GM12878 (cell line): Measurements from ENCODE around the gene NAV2. TPM values are rescaled to one million over a fixed set of nuclear protein-coding genes. Genes with fewer than 3 reads are reported as not detected.

Experiments
- ATF3 ChIP-seq: IDR thresholded peaks from 2 replicates; pipeline ENCODE4 v1.6.1; 2011; ENCODE audit warnings: low read depth, mild to moderate bottlenecking, low read length, moderate library complexity, borderline replicate concordance; ENCODE audit errors: extremely low read depth
- CBFB ChIP-seq: IDR thresholded peaks from 2 replicates; pipeline ENCODE4 v1.6.1; 2016; ENCODE audit warnings: antibody characterized with exemption, low read depth
- CEBPB ChIP-seq, 2 experiments: fragments of 150-350 bp in 1 of 2; IDR thresholded peaks; 2 replicates each; pipeline ENCODE4 v1.6.1; 2012 to 2014; ENCODE audit warnings: low read depth in 2 of 2, low read length in 2 of 2, borderline replicate concordance in 1 of 2, inconsistent platforms in 1 of 2
- CEBPZ ChIP-seq: fragments of 150-350 bp; IDR thresholded peaks from 2 replicates; pipeline ENCODE4 v1.6.1; 2016; ENCODE audit warnings: low read depth, low read length
- CREM ChIP-seq: IDR thresholded peaks from 2 replicates; pipeline ENCODE4 v1.6.1; 2014; ENCODE audit warnings: antibody characterized with exemption, low read depth
- DPF2 ChIP-seq: fragments of 450-650 bp; IDR thresholded peaks from 2 replicates; pipeline ENCODE4 v1.6.1; 2017; ENCODE audit warnings: mild to moderate bottlenecking
- IKZF2 ChIP-seq, 2 experiments: fragments of 450-650 bp; IDR thresholded peaks; 2 replicates each; pipeline ENCODE4 v1.6.1; 2017; ENCODE audit warnings: mild to moderate bottlenecking in 2 of 2, moderate library complexity in 2 of 2
- NBN ChIP-seq: fragments of 450-650 bp; IDR thresholded peaks from 2 replicates; pipeline ENCODE4 v1.6.1; 2016
- NFXL1 ChIP-seq: fragments of 450-650 bp; IDR thresholded peaks from 2 replicates; pipeline ENCODE4 v1.6.1; 2017; ENCODE audit warnings: antibody characterized with exemption, mild to moderate bottlenecking, borderline replicate concordance
- NFYA ChIP-seq: IDR thresholded peaks from 2 replicates; pipeline ENCODE4 v1.6.1; 2011; ENCODE audit warnings: low read depth, mild to moderate bottlenecking, low read length, improper control_type of control experiment, borderline replicate concordance
- NR2C2 ChIP-seq: IDR thresholded peaks from 2 replicates; pipeline ENCODE4 v1.6.1; 2011; ENCODE audit warnings: borderline replicate concordance, low read depth; ENCODE audit not compliant: control insufficient read depth, insufficient read length
- NRF1 ChIP-seq: conservative IDR thresholded peaks from 2 replicates; pipeline ENCODE4 v1.6.1; 2011; ENCODE audit warnings: mild to moderate bottlenecking, low read depth, low read length, improper control_type of control experiment
- POLR2A ChIP-seq: IDR thresholded peaks from 2 replicates; pipeline ENCODE4 v1.6.1; 2011; ENCODE audit warnings: low read depth, mild to moderate bottlenecking, low read length
- POLR2AphosphoS2 ChIP-seq: IDR thresholded peaks from 2 replicates; pipeline ENCODE4 v1.6.1; 2011; ENCODE audit warnings: low read depth, mild to moderate bottlenecking, low read length, improper control_type of control experiment, moderate library complexity
- POLR2AphosphoS5 ChIP-seq: IDR thresholded peaks from 2 replicates; pipeline ENCODE4 v1.6.1; 2011; ENCODE audit warnings: mild to moderate bottlenecking, low read length, inconsistent platforms
- RELA ChIP-seq: fragments of 450-650 bp; IDR thresholded peaks from 2 replicates; pipeline ENCODE4 v1.8.0; 2014; ENCODE audit warnings: borderline replicate concordance; ENCODE audit not compliant: partially characterized antibody
- SREBF2 ChIP-seq: IDR thresholded peaks from 2 replicates; pipeline ENCODE4 v1.6.1; 2012; ENCODE audit warnings: mild to moderate bottlenecking, low read length
- USF2 ChIP-seq: IDR thresholded peaks from 2 replicates; pipeline ENCODE4 v1.6.1; 2011; ENCODE audit warnings: low read depth, low read length, improper control_type of control experiment, borderline replicate concordance
- ZBTB11 ChIP-seq: fragments of 450-650 bp; formaldehyde crosslinking; IDR thresholded peaks from 2 replicates; pipeline ENCODE4 v1.5.0; 2022; ENCODE audit warnings: mild to moderate bottlenecking, missing genetic modification characterization
- ZNF24 ChIP-seq: fragments of 450-650 bp; IDR thresholded peaks from 2 replicates; pipeline ENCODE4 v1.6.1; 2017; ENCODE audit warnings: antibody characterized with exemption, mild to moderate bottlenecking
- polyA plus RNA-seq, 11 experiments: library from polyadenylated mRNA; depleted of rRNA in 4 of 11; unstranded in 6 of 11; stranded (reverse) in 5 of 11; fragments of >200 nt; fragmentation: Nextera tagmentation in 4 of 11; fragmentation: Illumina TruSeq in 1 of 11; extraction: Ambion mirVana in 4 of 11; extraction: Trizol in 1 of 11; gene quantifications; 1 replicate in 1 of 11; 2 replicates in 10 of 11; pipeline versions ENCODE4 v1.2.1 to v1.2.3, GENCODE V29; 2011 to 2016; ENCODE audit warnings: inconsistent platforms in 2 of 11, missing spikeins in 2 of 11, low read depth in 1 of 11
- total RNA-seq, 4 experiments: library from RNA; depleted of rRNA in 3 of 4; stranded (reverse); fragments of >200 nt in 3 of 4; fragmentation: Illumina TruSeq in 1 of 4; extraction: Trizol in 1 of 4; gene quantifications; 2 replicates each; pipeline versions ENCODE4 v1.2.1 to v1.2.3, GENCODE V29; 2013 to 2021
- TF ChIP-seq, protein P1 (sequence below): IDR thresholded peaks from 2 replicates; pipeline ENCODE4 v1.6.1; 2011; ENCODE audit warnings: borderline replicate concordance, low read depth, mild to moderate bottlenecking, moderate library complexity, mixed read lengths, low read length; ENCODE audit not compliant: insufficient read depth; ENCODE audit errors: extremely low read length

The NAV2 gene
- total and polyA plus RNA-seq, 10 of the 15 experiments (the other 5 are each of a cell fraction or from before 2014, with no cell fraction given) = 0.35 to 6.1 (median 1.1) TPM

- TF ChIP-seq CEBPZ (no peak), CREM (peak; percentile 39), ATF3 (no peak), CEBPB (IDR thresholded peaks at IDR 0.05; ENCODE audit: borderline replicate concordance in 1 of 2, low read depth in 2 of 2, low read length in 2 of 2) (no peak), NFYA (no peak), ZNF24 (no peak), NBN (no peak; the same call in 1 of the 2 replicates), NR2C2 (no peak), CBFB (peak; percentile 59; the same call in 1 of the 2 replicates), NRF1 (no peak), POLR2AphosphoS5 (peak; percentile 57), RELA (no peak), IKZF2 (IDR thresholded peaks at IDR 0.05) (peak; percentile 89 to 94), NFXL1 (no peak), POLR2AphosphoS2 (0 out of 2 replicates have a peak, but pooled peaks have one; percentile 29), DPF2 (peak; percentile 94), SREBF2 (no peak), USF2 (no peak), POLR2A (0 out of 2 replicates have a peak, but pooled peaks have one; percentile 6), ZBTB11 (CRISPR knock-in tag) (no peak)
- TF ChIP-seq, protein P1, sequence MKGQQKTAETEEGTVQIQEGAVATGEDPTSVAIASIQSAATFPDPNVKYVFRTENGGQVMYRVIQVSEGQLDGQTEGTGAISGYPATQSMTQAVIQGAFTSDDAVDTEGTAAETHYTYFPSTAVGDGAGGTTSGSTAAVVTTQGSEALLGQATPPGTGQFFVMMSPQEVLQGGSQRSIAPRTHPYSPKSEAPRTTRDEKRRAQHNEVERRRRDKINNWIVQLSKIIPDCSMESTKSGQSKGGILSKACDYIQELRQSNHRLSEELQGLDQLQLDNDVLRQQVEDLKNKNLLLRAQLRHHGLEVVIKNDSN = no peak
These were observed 64.9 kb downstream of the NAV2 start (continued) for GRCh38 chr11:19777377-19778102.
